Measurements from ENCODE around the gene IGFBP7. TPM values are rescaled to one million over a fixed set of nuclear protein-coding genes. Genes with fewer than 3 reads are reported as not detected.
A peak's percentile ranks its signal among the peaks of the same experiment; 100 is the strongest.

Gene IGFBP7
- total and polyA plus RNA-seq, 12 donors: 98.9 to 1,971 (median 554) TPM

DNA sequence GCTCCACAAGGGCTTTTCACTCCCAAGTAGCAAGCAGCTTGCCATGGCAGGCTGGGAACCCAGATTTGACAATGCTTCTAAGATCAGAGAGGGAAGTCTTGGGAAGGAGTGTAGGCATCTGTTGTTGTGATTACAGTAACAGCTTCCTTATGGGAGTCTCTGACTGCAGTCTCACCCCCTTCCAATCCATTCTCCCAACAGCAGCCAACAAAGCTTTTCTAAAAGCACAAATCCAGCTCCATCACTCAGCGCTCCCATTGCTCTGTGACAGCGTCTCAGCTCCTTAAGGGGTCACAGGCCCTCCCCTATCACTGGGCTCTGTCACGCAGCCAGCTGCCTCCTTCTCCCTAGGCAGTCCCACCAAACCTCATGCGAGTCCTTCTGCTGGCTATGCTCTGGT, 7.1 kb downstream of the IGFBP7 start:
- peak in 4 of 7 donors; percentile 20 to 62 (median 32) for DNase-seq
- WGBS, 4 donors: 71 to 82% (median 76%) methylated on average over 4 of the region's 4 CpGs
- peaks cover 0 to 29% of the 10 kb centered on the region in 2 donors for H3K4me1 ChIP-seq (replicated peaks in 1 of 2)

DNA sequence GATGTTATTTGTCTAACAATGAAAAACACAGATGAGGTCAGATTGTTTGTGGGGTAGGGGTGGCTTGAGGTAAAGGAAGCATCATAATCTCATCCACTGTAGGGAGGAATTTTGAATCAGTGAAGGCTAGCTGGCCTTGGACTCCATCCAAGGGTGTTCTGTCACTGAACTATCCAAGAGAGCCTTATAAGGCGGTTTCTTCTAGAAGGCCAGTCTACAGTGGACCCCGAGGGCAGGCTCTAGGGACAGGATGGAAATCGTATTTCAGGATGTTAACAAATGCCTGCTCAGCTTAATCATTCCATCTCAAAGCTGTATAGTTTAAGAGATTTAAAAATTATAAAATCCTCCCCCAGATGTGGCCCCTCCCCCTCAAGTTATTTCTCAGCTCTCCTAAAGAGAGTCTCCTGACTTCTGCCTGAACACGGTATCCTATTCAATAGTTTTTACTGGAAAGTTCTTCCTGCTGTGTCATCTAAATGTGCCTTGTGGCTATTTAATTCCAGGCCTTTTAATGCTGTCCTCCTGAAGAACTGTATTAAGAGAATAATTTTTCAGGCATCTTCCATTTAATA, 8.0 kb downstream of the IGFBP7 start:
- H3K4me3 ChIP-seq: no peak overlapping the region

More for the DNA sequence above, 7.1 kb downstream of the IGFBP7 start:
- peak overlapping the region in 3 of 5 donors; percentile 47 to 73 (median 66) for H3K27ac ChIP-seq
- intact Hi-C loops (cut with DNase I): no loop called here
- TF ChIP-seq, protein P1, sequence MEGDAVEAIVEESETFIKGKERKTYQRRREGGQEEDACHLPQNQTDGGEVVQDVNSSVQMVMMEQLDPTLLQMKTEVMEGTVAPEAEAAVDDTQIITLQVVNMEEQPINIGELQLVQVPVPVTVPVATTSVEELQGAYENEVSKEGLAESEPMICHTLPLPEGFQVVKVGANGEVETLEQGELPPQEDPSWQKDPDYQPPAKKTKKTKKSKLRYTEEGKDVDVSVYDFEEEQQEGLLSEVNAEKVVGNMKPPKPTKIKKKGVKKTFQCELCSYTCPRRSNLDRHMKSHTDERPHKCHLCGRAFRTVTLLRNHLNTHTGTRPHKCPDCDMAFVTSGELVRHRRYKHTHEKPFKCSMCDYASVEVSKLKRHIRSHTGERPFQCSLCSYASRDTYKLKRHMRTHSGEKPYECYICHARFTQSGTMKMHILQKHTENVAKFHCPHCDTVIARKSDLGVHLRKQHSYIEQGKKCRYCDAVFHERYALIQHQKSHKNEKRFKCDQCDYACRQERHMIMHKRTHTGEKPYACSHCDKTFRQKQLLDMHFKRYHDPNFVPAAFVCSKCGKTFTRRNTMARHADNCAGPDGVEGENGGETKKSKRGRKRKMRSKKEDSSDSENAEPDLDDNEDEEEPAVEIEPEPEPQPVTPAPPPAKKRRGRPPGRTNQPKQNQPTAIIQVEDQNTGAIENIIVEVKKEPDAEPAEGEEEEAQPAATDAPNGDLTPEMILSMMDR (IDR thresholded peaks at IDR 0.05): no peak
- TF ChIP-seq POLR2A (IDR thresholded peaks at IDR 0.05): no peak
- H3K9me3 ChIP-seq (replicated peaks in 1 of 3): no peaks in the 10 kb centered on the region
- H3K36me3 ChIP-seq (replicated peaks in 1 of 2): no peaks in the 10 kb centered on the region
- H3K27me3 ChIP-seq: peaks cover 5% of the 10 kb centered on the region
- H3K4me3 ChIP-seq: no peak overlapping the region

DNA sequence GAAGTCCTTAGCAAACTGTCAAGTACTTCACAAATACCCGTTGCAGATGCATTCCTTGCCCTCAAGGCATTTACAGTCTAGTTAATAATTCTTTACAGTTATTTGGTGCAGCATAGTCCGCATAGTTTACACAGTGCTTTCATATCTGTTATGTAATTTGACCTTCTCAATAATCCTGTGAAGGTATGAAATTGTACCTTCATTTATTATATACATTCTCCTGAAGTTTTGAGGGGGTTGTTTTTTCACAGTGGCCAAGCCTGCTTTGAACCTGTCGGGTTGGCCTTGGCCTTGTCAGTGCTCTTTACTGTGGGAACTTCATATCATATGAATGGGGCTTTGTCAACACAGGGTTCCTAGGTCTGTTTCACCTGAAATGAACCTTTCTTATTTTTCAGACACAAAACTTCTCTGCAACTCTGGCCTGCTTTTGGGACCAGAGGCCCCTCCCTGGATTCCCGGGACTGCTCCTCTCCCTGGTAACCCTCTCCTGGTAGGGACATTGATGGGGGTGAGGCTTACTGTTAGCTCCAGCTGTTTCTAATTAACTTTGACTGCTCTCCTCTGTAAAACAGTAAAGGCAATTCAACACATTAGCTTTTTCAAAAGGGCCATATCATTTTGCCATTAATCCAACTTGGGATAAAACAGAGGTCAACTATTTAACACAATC, 9.1 kb downstream of the IGFBP7 start:
- TF ChIP-seq, protein P1 (IDR thresholded peaks at IDR 0.05): no peak
- no peak for TF ChIP-seq POLR2A (IDR thresholded peaks at IDR 0.05)
- Histone ChIP-seq H3K27ac (peak overlapping the region in 4 of 5 donors; percentile 19 to 73 (median 52)), H3K27me3 (no peaks in the 10 kb centered on the region), H3K36me3 (replicated peaks in 1 of 2) (no peaks in the 10 kb centered on the region), H3K9me3 (replicated peaks in 1 of 3) (no peaks in the 10 kb centered on the region), H3K4me3 (no peak overlapping the region), H3K4me1 (replicated peaks in 1 of 2) (peaks cover 0 to 29% of the 10 kb centered on the region in 2 donors)
- no peak for DNase-seq
- WGBS, 4 donors: 67 to 74% (median 69%) methylated on average over 4 of the region's 4 CpGs
- intact Hi-C loops (cut with DNase I): no loop called here

More for the DNA sequence above, 8.0 kb downstream of the IGFBP7 start:
- Histone ChIP-seq H3K27ac (peak overlapping the region in 3 of 5 donors; percentile 47 to 73 (median 66)), H3K27me3 (no peaks in the 10 kb centered on the region), H3K9me3 (replicated peaks in 1 of 3) (no peaks in the 10 kb centered on the region), H3K36me3 (replicated peaks in 1 of 2) (no peaks in the 10 kb centered on the region), H3K4me1 (replicated peaks in 1 of 2) (peaks cover 0 to 29% of the 10 kb centered on the region in 2 donors)
- no peak for TF ChIP-seq POLR2A (IDR thresholded peaks at IDR 0.05)
- TF ChIP-seq, protein P1 (IDR thresholded peaks at IDR 0.05): no peak
- intact Hi-C loops (cut with DNase I): no loop called here
- DNase-seq: peak; percentile 55 to 91 (median 67)
- 22 to 39% (median 36%) methylated on average over 4 of the region's 4 CpGs for WGBS, 4 donors

DNA sequence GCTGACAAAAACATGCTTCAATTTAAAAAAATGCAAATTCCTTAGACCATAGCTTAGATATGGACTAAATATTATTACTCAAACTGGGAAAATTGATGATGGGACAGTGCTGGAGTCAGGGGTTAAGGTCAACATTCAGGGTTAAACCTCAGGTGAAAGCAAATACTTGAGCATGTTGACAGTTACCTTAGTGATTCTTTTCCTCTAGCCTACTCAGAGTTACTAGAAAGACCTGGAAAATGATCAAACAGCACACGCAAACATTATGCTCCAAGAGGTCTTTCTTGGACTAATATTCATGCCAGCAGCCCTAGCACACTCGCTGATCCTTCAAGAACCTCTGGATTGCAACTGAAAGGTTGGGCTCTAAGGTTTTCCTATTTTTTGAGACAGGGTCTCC, 10.8 kb downstream of the IGFBP7 start:
- DNase-seq: no peak
- intact Hi-C loops (cut with DNase I): no loop called here
- WGBS, 4 donors: 73 to 88% (median 81%) methylated on average over 2 of the region's 2 CpGs
- Histone ChIP-seq H3K27me3 (no peaks in the 10 kb centered on the region), H3K36me3 (replicated peaks in 1 of 2) (no peaks in the 10 kb centered on the region), H3K4me3 (no peak overlapping the region), H3K9me3 (replicated peaks in 1 of 3) (no peaks in the 10 kb centered on the region), H3K4me1 (replicated peaks in 1 of 2) (peaks cover 0 to 24% of the 10 kb centered on the region in 2 donors), H3K27ac (peak overlapping the region in 2 of 5 donors; percentile 46 to 73)
- TF ChIP-seq, protein P1 (IDR thresholded peaks at IDR 0.05): no peak
- no peak for TF ChIP-seq POLR2A (IDR thresholded peaks at IDR 0.05)

Measured in adrenal gland (tissue), 12 donors.